NCI-H1092 (cell line): ENCODE measurements around the gene PTPN2.

Experiments used
- DNase-seq: peaks from one replicate; lab custom pipeline; 2025; lab: John Stamatoyannopoulos, UW

Gene PTPN2

GRCh38 chr18:12857991-12858544, 26.0 kb downstream of the PTPN2 start:
- DNase-seq = no peak

- DNase-seq = no peak
Measured at GRCh38 chr18:12857215-12857905, 26.7 kb downstream of the PTPN2 start.

GRCh38 chr18:12855916-12856315, 28.1 kb downstream of the PTPN2 start:
- DNase-seq = no peak

- DNase-seq = no peak
Measured at GRCh38 chr18:12852566-12853315, 31.3 kb downstream of the PTPN2 start.

- no peak for DNase-seq
Measured at GRCh38 chr18:12851716-12852115, 32.3 kb downstream of the PTPN2 start.

GRCh38 chr18:12849548-12849947, 34.5 kb downstream of the PTPN2 start:
- no peak for DNase-seq

- DNase-seq = no peak
Measured at GRCh38 chr18:12848405-12848804, 35.6 kb downstream of the PTPN2 start.

- DNase-seq = no peak
Measured at GRCh38 chr18:12844391-12844790, 39.6 kb downstream of the PTPN2 start.

- DNase-seq = no peak
Measured at GRCh38 chr18:12843420-12844350, 40.4 kb downstream of the PTPN2 start.

- no peak for DNase-seq
Measured at GRCh38 chr18:12842459-12843380, 41.3 kb downstream of the PTPN2 start.

GRCh38 chr18:12841070-12841469, 43.0 kb downstream of the PTPN2 start:
- no peak for DNase-seq

GRCh38 chr18:12840382-12840781, 43.7 kb downstream of the PTPN2 start:
- DNase-seq = no peak

- no peak for DNase-seq
Measured at GRCh38 chr18:12839526-12840196, 44.4 kb downstream of the PTPN2 start.

- DNase-seq = no peak
Measured at GRCh38 chr18:12839057-12839525, 44.9 kb downstream of the PTPN2 start.

- no peak for DNase-seq
Measured at GRCh38 chr18:12838178-12838634, 45.8 kb downstream of the PTPN2 start.

- DNase-seq = no peak
Measured at GRCh38 chr18:12837747-12838146, 46.3 kb downstream of the PTPN2 start.

GRCh38 chr18:12836551-12836950, 47.5 kb downstream of the PTPN2 start:
- no peak for DNase-seq

GRCh38 chr18:12828116-12829051, 55.7 kb downstream of the PTPN2 start:
- no peak for DNase-seq

GRCh38 chr18:12827588-12827987, 56.4 kb downstream of the PTPN2 start:
- no peak for DNase-seq
